ENCODE measurements around the gene OLFM4.
A peak's percentile ranks its signal among the peaks of the same experiment; 100 is the strongest.
"Not testable (repeated sequence)": the region's sequence is repeated elsewhere in the genome, so short reads cannot be mapped to it uniquely, and the experiment has no call there.

The OLFM4 gene

GRCh38 chr13:53028637-53029203 lies at the start of gene OLFM4:
OLFM4 (plus strand) TSS chr13:53028813; CDS start chr13:53028837, 24 bp downstream.
- no peak for DNase-seq

GRCh38 chr13:52978989-52979388 lies 49.6 kb upstream of the OLFM4 start:
- no peak for DNase-seq

GRCh38 chr13:52980695-52981094 lies 47.9 kb upstream of the OLFM4 start:
- DNase-seq, result no peak

GRCh38 chr13:52983836-52984235 lies 44.8 kb upstream of the OLFM4 start:
- no peak for DNase-seq

GRCh38 chr13:52984881-52985363 lies 43.7 kb upstream of the OLFM4 start:
- no peak for DNase-seq

- DNase-seq, result no peak
Observed at GRCh38 chr13:52991344-52992020, 37.1 kb upstream of the OLFM4 start.

GRCh38 chr13:52992110-52992509 lies 36.5 kb upstream of the OLFM4 start:
- no peak for DNase-seq

GRCh38 chr13:52994051-52994450 lies 34.6 kb upstream of the OLFM4 start:
- no peak for DNase-seq

GRCh38 chr13:52994865-52995264 lies 33.7 kb upstream of the OLFM4 start:
- no peak for DNase-seq

- no peak for DNase-seq
Observed at GRCh38 chr13:52995946-52996345, 32.7 kb upstream of the OLFM4 start.

GRCh38 chr13:52997951-52998876 lies 30.4 kb upstream of the OLFM4 start:
- DNase-seq, result no peak

- DNase-seq, result no peak
Observed at GRCh38 chr13:52999093-52999696, 29.4 kb upstream of the OLFM4 start.

- no peak for DNase-seq
Observed at GRCh38 chr13:53001444-53002225, 27.0 kb upstream of the OLFM4 start.

- peak; percentile 34 for DNase-seq
Observed at GRCh38 chr13:53004573-53004972, 24.0 kb upstream of the OLFM4 start.

GRCh38 chr13:53005626-53006025 lies 23.0 kb upstream of the OLFM4 start:
- no peak for DNase-seq

GRCh38 chr13:53007872-53008271 lies 20.7 kb upstream of the OLFM4 start:
- no peak for DNase-seq

GRCh38 chr13:53010374-53011105 lies 18.1 kb upstream of the OLFM4 start:
- DNase-seq, result peak; percentile 53

- no peak for DNase-seq
Observed at GRCh38 chr13:53012707-53013106, 15.9 kb upstream of the OLFM4 start.

GRCh38 chr13:53013113-53013512 lies 15.5 kb upstream of the OLFM4 start:
- no peak for DNase-seq

- not testable (repeated sequence) for DNase-seq
Observed at GRCh38 chr13:53014018-53014417, 14.6 kb upstream of the OLFM4 start.
